ENCODE data around the gene PLEKHM2.

PLEKHM2 gene

GRCh38 chr1:15712168-15712567, 28.0 kb downstream of the PLEKHM2 start:
- no peak for TF ChIP-seq CTCF (IDR thresholded peaks at IDR 0.05; ENCODE audit: low read depth, low read length, missing control alignments)
- H3K4me3 ChIP-seq (ENCODE audit: low read depth, low read length): no peak overlapping the region
- in situ Hi-C loops (cut with HindIII; ENCODE audit: low sequenced_read_pairs): no loop called here
- DNase-seq (ENCODE audit: low read depth): no peak

GRCh38 chr1:15714406-15715136, 30.5 kb downstream of the PLEKHM2 start:
- TF ChIP-seq CTCF (IDR thresholded peaks at IDR 0.05; ENCODE audit: low read depth, low read length, missing control alignments): no peak
- in situ Hi-C loops (cut with HindIII; ENCODE audit: low sequenced_read_pairs): no loop called here
- H3K4me3 ChIP-seq (ENCODE audit: low read depth, low read length): no peak overlapping the region
- peak; percentile 58 for DNase-seq (ENCODE audit: low read depth)

- DNase-seq (ENCODE audit: low read depth): no peak
- in situ Hi-C loops (cut with HindIII; ENCODE audit: low sequenced_read_pairs): no loop called here
- no peak overlapping the region for H3K4me3 ChIP-seq (ENCODE audit: low read depth, low read length)
- TF ChIP-seq CTCF (IDR thresholded peaks at IDR 0.05; ENCODE audit: low read depth, low read length, missing control alignments): no peak
These were observed 33.5 kb downstream of the PLEKHM2 start for GRCh38 chr1:15717418-15718125.

- H3K4me3 ChIP-seq (ENCODE audit: low read depth, low read length): no peak overlapping the region
- TF ChIP-seq CTCF (IDR thresholded peaks at IDR 0.05; ENCODE audit: low read depth, low read length, missing control alignments): no peak
- in situ Hi-C loops (cut with HindIII; ENCODE audit: low sequenced_read_pairs): no loop called here
- no peak for DNase-seq (ENCODE audit: low read depth)
These were observed 34.1 kb downstream of the PLEKHM2 start for GRCh38 chr1:15718199-15718601.

DNA sequence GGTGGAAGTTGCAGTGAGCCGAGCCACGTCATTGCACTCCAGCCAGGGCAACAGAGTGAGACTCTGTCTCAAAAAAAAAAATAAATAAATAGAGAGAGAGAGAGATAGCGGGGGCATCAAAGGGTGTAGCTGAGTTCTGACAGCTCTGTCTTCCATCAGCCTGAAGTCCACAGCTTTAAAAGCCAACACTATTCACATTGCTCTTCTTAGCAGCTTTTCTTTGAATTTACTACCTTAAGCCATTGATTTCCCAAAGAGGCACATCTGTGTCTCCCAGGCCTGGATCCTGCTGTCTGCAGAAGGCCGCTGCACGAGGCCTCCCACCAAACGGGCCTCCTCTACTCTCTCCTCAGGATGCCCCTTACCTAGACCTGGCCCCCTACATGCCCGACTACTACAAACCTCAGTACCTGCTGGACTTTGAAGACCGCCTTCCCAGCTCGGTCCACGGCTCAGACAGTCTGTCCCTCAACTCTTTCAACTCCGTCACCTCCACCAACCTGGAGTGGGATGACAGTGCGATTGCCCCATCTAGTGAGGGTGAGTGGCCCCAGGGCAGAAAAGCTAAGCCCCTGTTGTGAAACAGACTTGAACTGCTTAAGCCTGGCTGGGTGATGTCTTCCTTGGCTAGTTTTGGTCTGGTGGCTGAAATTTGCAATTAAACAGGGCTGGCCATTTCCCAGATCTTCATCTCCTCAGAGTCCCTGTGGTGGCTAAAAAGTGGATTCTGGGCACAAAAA, 35.4 kb downstream of the PLEKHM2 start:
- TF ChIP-seq CTCF (IDR thresholded peaks at IDR 0.05; ENCODE audit: low read depth, low read length, missing control alignments): no peak
- in situ Hi-C loops (cut with HindIII; ENCODE audit: low sequenced_read_pairs): no loop called here
- DNase-seq (ENCODE audit: low read depth): no peak
- H3K4me3 ChIP-seq (ENCODE audit: low read depth, low read length): no peak overlapping the region

GRCh38 chr1:15720861-15721260, 36.7 kb downstream of the PLEKHM2 start:
- H3K4me3 ChIP-seq (ENCODE audit: low read depth, low read length): no peak overlapping the region
- in situ Hi-C loops (cut with HindIII; ENCODE audit: low sequenced_read_pairs): no loop called here
- no peak for DNase-seq (ENCODE audit: low read depth)
- TF ChIP-seq CTCF (IDR thresholded peaks at IDR 0.05; ENCODE audit: low read depth, low read length, missing control alignments): no peak

Measured in astrocyte of the cerebellum (primary cell).